Trophoblast cell (in vitro differentiated cells and primary cell): ENCODE measurements around the gene PHYHIPL.
"Not testable (repeated sequence)": the region's sequence is repeated elsewhere in the genome, so short reads cannot be mapped to it uniquely, and the experiment has no call there.

Source experiments
- DNase-seq, 2 donors: peaks; one replicate each; pipeline ENCODE4 v3.0.0-alpha.2; 2016
- H2AFZ ChIP-seq: 2 replicates; pipeline ENCODE4 v1.6.1; 2013; ENCODE audit warnings: low read length, moderate library complexity, mild to moderate bottlenecking; ENCODE audit not compliant: insufficient read depth, poor library complexity
- H2AK5ac ChIP-seq: 2 replicates; pipeline ENCODE4 v1.6.1; 2013; ENCODE audit warnings: mild to moderate bottlenecking, low read length
- H2BK120ac ChIP-seq: 2 replicates; pipeline ENCODE4 v1.6.1; 2013; ENCODE audit warnings: low read length, mild to moderate bottlenecking, moderate library complexity; ENCODE audit not compliant: insufficient read depth, poor library complexity
- H2BK12ac ChIP-seq: 2 replicates; pipeline ENCODE4 v1.6.1; 2013; ENCODE audit warnings: mild to moderate bottlenecking, low read length, moderate library complexity
- H2BK5ac ChIP-seq: 2 replicates; pipeline ENCODE4 v1.6.1; 2013; ENCODE audit warnings: low read length, low read depth, moderate library complexity, mild to moderate bottlenecking; ENCODE audit not compliant: poor library complexity
- H3K14ac ChIP-seq: 2 replicates; pipeline ENCODE4 v1.6.1; 2013; ENCODE audit warnings: mild to moderate bottlenecking, low read length
- H3K18ac ChIP-seq: 2 replicates; pipeline ENCODE4 v1.6.1; 2013; ENCODE audit warnings: mild to moderate bottlenecking, low read length
- H3K23ac ChIP-seq: 2 replicates; pipeline ENCODE4 v1.6.1; 2013; ENCODE audit warnings: low read length
- H3K27ac ChIP-seq: 2 replicates; pipeline ENCODE4 v1.5.1; 2013; ENCODE audit warnings: low read depth, mild to moderate bottlenecking, inconsistent platforms, low read length, moderate library complexity
- H3K27me3 ChIP-seq: 2 replicates; pipeline ENCODE4 v1.6.1; 2013; ENCODE audit warnings: inconsistent platforms, mild to moderate bottlenecking, low read length, moderate library complexity; ENCODE audit not compliant: insufficient read depth
- H3K36me3 ChIP-seq, 2 experiments: 1 replicate in 1 of 2; 2 replicates in 1 of 2; pipeline ENCODE4 v1.6.1; 2013; ENCODE audit warnings: low read length in 2 of 2, mild to moderate bottlenecking in 2 of 2, moderate library complexity in 1 of 2; ENCODE audit not compliant: insufficient read depth in 2 of 2, control insufficient read depth in 1 of 2
- H3K4ac ChIP-seq: 2 replicates; pipeline ENCODE4 v1.6.1; 2013; ENCODE audit warnings: low read depth, mild to moderate bottlenecking, low read length, moderate library complexity
- H3K4me1 ChIP-seq, 2 experiments: 1 replicate in 1 of 2; 2 replicates in 1 of 2; pipeline ENCODE4 v1.6.1; 2013; ENCODE audit warnings: low read length in 2 of 2, mild to moderate bottlenecking in 2 of 2, moderate library complexity in 1 of 2; ENCODE audit not compliant: insufficient read depth in 2 of 2, control insufficient read depth in 1 of 2
- H3K4me2 ChIP-seq: 2 replicates; pipeline ENCODE4 v1.6.1; 2013; ENCODE audit warnings: inconsistent platforms, mild to moderate bottlenecking, low read length, moderate library complexity
- H3K4me3 ChIP-seq: 2 replicates; pipeline ENCODE4 v1.5.1; 2013; ENCODE audit warnings: mild to moderate bottlenecking, low read depth, low read length, inconsistent platforms
- H3K79me1 ChIP-seq: one replicate; pipeline ENCODE4 v1.6.1; 2013; ENCODE audit warnings: low read length
- H3K79me2 ChIP-seq: 2 replicates; pipeline ENCODE4 v1.6.1; 2013; ENCODE audit warnings: low read length, mild to moderate bottlenecking; ENCODE audit not compliant: control insufficient read depth, insufficient read depth, poor library complexity
- H3K9ac ChIP-seq: 2 replicates; pipeline ENCODE4 v1.6.1; 2013; ENCODE audit warnings: mild to moderate bottlenecking, low read length
- H3K9me3 ChIP-seq: 2 replicates; pipeline ENCODE4 v1.6.1; 2013; ENCODE audit warnings: low read depth, mild to moderate bottlenecking, control low read depth, inconsistent platforms, low read length; ENCODE audit not compliant: insufficient read depth
- H4K12ac ChIP-seq: 2 replicates; pipeline ENCODE4 v1.6.1; 2013; ENCODE audit warnings: low read depth, mild to moderate bottlenecking, low read length, moderate library complexity
- H4K8ac ChIP-seq: 2 replicates; pipeline ENCODE4 v1.6.1; 2013; ENCODE audit warnings: low read depth, mild to moderate bottlenecking, low read length, moderate library complexity
- H4K91ac ChIP-seq: one replicate; pipeline ENCODE4 v1.6.1; 2013; ENCODE audit warnings: low read depth, mild to moderate bottlenecking, low read length, moderate library complexity
- WGBS: extraction: QIAGEN DNeasy Blood & Tissue Kit; methylation state at CpG from one replicate; pipeline ENCODE4 v1.1.7; 2013; ENCODE audit warnings: missing lambda C conversion rate; ENCODE audit not compliant: insufficient read length, insufficient coverage; ENCODE audit errors: extremely low coverage; 5-methylcytosine and 5-hydroxymethylcytosine counted together

PHYHIPL gene

GRCh38 chr10:59234816-59235429, 58.5 kb downstream of the PHYHIPL start:
- no peak overlapping the region for H2BK12ac ChIP-seq
- no peak overlapping the region for H2BK120ac ChIP-seq
- no peak overlapping the region for H4K12ac ChIP-seq
- no peaks in the 10 kb centered on the region for H3K79me1 ChIP-seq
- no peak overlapping the region for H3K4me2 ChIP-seq
- H2AK5ac ChIP-seq: no peak overlapping the region
- no peak overlapping the region for H3K9ac ChIP-seq
- H3K14ac ChIP-seq: no peak overlapping the region
- no peak overlapping the region for H3K18ac ChIP-seq
- H4K91ac ChIP-seq: no peak overlapping the region
- H3K23ac ChIP-seq: no peak overlapping the region
- no peak overlapping the region for H4K8ac ChIP-seq
- no peaks in the 10 kb centered on the region for H3K79me2 ChIP-seq
- H2BK5ac ChIP-seq: no peak overlapping the region
- no peaks in the 10 kb centered on the region for H3K27me3 ChIP-seq
- no peaks in the 10 kb centered on the region for H3K36me3 ChIP-seq
- no peak overlapping the region for H3K27ac ChIP-seq
- no peak overlapping the region for H2AFZ ChIP-seq
- H3K4me3 ChIP-seq: no peak overlapping the region
- H3K4ac ChIP-seq: no peak overlapping the region
- H3K9me3 ChIP-seq: no peaks in the 10 kb centered on the region
- no peaks in the 10 kb centered on the region for H3K4me1 ChIP-seq
- peak; percentile 10 to 68 for DNase-seq

GRCh38 chr10:59236064-59236697, 59.7 kb downstream of the PHYHIPL start:
- Histone ChIP-seq H2BK5ac (no peak overlapping the region), H4K8ac (no peak overlapping the region), H3K79me2 (no peaks in the 10 kb centered on the region), H2AK5ac (no peak overlapping the region), H3K18ac (no peak overlapping the region), H3K23ac (no peak overlapping the region), H3K4me3 (no peak overlapping the region), H4K91ac (no peak overlapping the region), H3K27me3 (no peaks in the 10 kb centered on the region), H3K27ac (no peak overlapping the region), H2AFZ (no peak overlapping the region), H3K9ac (no peak overlapping the region), H2BK120ac (no peak overlapping the region), H3K79me1 (no peaks in the 10 kb centered on the region), H3K14ac (no peak overlapping the region), H3K9me3 (no peaks in the 10 kb centered on the region), H3K4ac (no peak overlapping the region), H4K12ac (no peak overlapping the region), H2BK12ac (no peak overlapping the region), H3K4me2 (no peak overlapping the region), H3K36me3 (no peaks in the 10 kb centered on the region), H3K4me1 (no peaks in the 10 kb centered on the region)
- no peak for DNase-seq
- WGBS: no CpG with 5 or more reads among the region's 4 CpGs

GRCh38 chr10:59237775-59238174, 61.3 kb downstream of the PHYHIPL start:
- Histone ChIP-seq H3K9me3 (no peaks in the 10 kb centered on the region), H3K4me2 (no peak overlapping the region), H3K14ac (no peak overlapping the region), H3K4ac (no peak overlapping the region), H4K12ac (no peak overlapping the region), H2BK120ac (no peak overlapping the region), H3K4me1 (no peaks in the 10 kb centered on the region), H2AK5ac (no peak overlapping the region), H4K91ac (no peak overlapping the region), H2BK5ac (no peak overlapping the region), H2BK12ac (no peak overlapping the region), H4K8ac (no peak overlapping the region), H3K23ac (no peak overlapping the region), H3K79me1 (no peaks in the 10 kb centered on the region), H3K27ac (no peak overlapping the region), H2AFZ (no peak overlapping the region), H3K36me3 (no peaks in the 10 kb centered on the region), H3K9ac (no peak overlapping the region), H3K18ac (no peak overlapping the region), H3K79me2 (no peaks in the 10 kb centered on the region), H3K27me3 (no peaks in the 10 kb centered on the region), H3K4me3 (no peak overlapping the region)
- no peak for DNase-seq

GRCh38 chr10:59239108-59239507, 62.7 kb downstream of the PHYHIPL start:
- H3K36me3 ChIP-seq, H3K9me3 ChIP-seq, H2BK5ac ChIP-seq, H3K9ac ChIP-seq, H4K8ac ChIP-seq, H3K23ac ChIP-seq, DNase-seq, H3K18ac ChIP-seq, H3K4me3 ChIP-seq, H3K14ac ChIP-seq, H4K91ac ChIP-seq, H3K4me2 ChIP-seq, H2BK120ac ChIP-seq, H2BK12ac ChIP-seq, H3K27ac ChIP-seq, H2AFZ ChIP-seq, H3K79me2 ChIP-seq, H2AK5ac ChIP-seq, H4K12ac ChIP-seq, H3K4ac ChIP-seq, H3K4me1 ChIP-seq, H3K27me3 ChIP-seq, H3K79me1 ChIP-seq: not testable (repeated sequence)
- no CpG with 5 or more reads among the region's 2 CpGs for WGBS
